Heart right ventricle (tissue), 16 donors: Measurements from ENCODE around the gene KCTD1. TPM values are rescaled to one million over a fixed set of nuclear protein-coding genes. Genes with fewer than 3 reads are reported as not detected.

ENCODE experiments used
- ATAC-seq, 8 donors: fragments of 200-7000 bp; cut with Tn5 transposase; one replicate each; pipeline ENCODE4 v1.9.1; 2020; ENCODE audit warnings: mild to moderate bottlenecking in 8 of 8, moderate library complexity in 8 of 8, moderate number of reproducible peaks in 1 of 8
- DNase-seq, 2 donors: peaks; one replicate each; pipeline ENCODE4 v3.0.0-alpha.2; 2020
- H3K27ac ChIP-seq, 10 donors: fragments of 200-600 bp; sonication (generic) in 2 of 10; one replicate each; pipeline versions ENCODE4 v1.5.0 to v1.8.0; 2020 to 2022; ENCODE audit warnings: mild to moderate bottlenecking in 3 of 10
- H3K27me3 ChIP-seq, 7 donors: fragments of 200-600 bp; one replicate each; pipeline ENCODE4 v1.8.0; 2021 to 2022; ENCODE audit warnings: mild to moderate bottlenecking in 2 of 7
- H3K36me3 ChIP-seq, 9 donors: fragments of 200-600 bp; sonication (generic) in 1 of 9; one replicate each; pipeline versions ENCODE4 v1.5.0 to v1.8.0; 2020 to 2022; ENCODE audit warnings: mild to moderate bottlenecking in 2 of 9
- H3K4me1 ChIP-seq, 9 donors: fragments of 200-600 bp; sonication (generic) in 1 of 9; one replicate each; pipeline versions ENCODE4 v1.5.0 to v1.8.0; 2020 to 2022; ENCODE audit warnings: mild to moderate bottlenecking in 4 of 9
- H3K4me3 ChIP-seq, 10 donors: fragments of 200-600 bp; sonication (generic) in 2 of 10; one replicate each; pipeline versions ENCODE4 v1.5.0 to v1.8.0; 2020 to 2022; ENCODE audit warnings: mild to moderate bottlenecking in 7 of 10, moderate library complexity in 2 of 10
- H3K9me3 ChIP-seq, 11 donors: fragments of 200-600 bp in 10 of 11; sonication (generic) in 2 of 11; one replicate each; pipeline versions ENCODE4 v1.5.0 to v1.8.0; 2013 to 2022; ENCODE audit warnings: mild to moderate bottlenecking in 2 of 11, control low read depth in 1 of 11, moderate library complexity in 1 of 11
- CTCF ChIP-seq, 9 donors: fragments of 200-600 bp; sonication (generic) in 2 of 9; IDR thresholded peaks; one replicate each; pipeline versions ENCODE4 v1.5.0 to v1.8.0; 2021 to 2022; ENCODE audit warnings: antibody characterized with exemption in 9 of 9, mild to moderate bottlenecking in 5 of 9, moderate library complexity in 1 of 9
- WGBS, 2 donors: extraction: QIAGEN DNeasy Blood & Tissue Kit; methylation state at CpG; one replicate each; pipeline ENCODE4 v1.1.7; 2013; ENCODE audit warnings: inconsistent platforms in 1 of 2; 5-methylcytosine and 5-hydroxymethylcytosine counted together
- intact Hi-C, 10 donors: fragments of 100-400 bp; cut with DNase I; formaldehyde crosslinking; loops; one replicate each; pipeline versions ENCODE4 v1.11.1 to v1.14.2; 2022
- polyA plus RNA-seq, 2 donors: library from polyadenylated mRNA; stranded (reverse); fragments of 200-250 nt; gene quantifications; one replicate each; pipeline ENCODE4 v1.2.3, GENCODE V29; 2013
- total RNA-seq, 10 donors: library from RNA; stranded (reverse); fragmentation: NEBNext Ultra II Directional in 3 of 10; extraction: Animal tissue kit (Norgen Biotek cat#: 25700) in 3 of 10; gene quantifications; one replicate each; pipeline versions ENCODE4 v1.2.1 to v1.2.4, GENCODE V29; 2021 to 2023
- donor health status: Arrhythmogenic right ventricular cardiomyopathy.
- donor health status: ischemic (EF 13 %, LVEDD 7.1; RV severe dilation, severe dysfunction).
- donor health status: healthy with polysubstance abuse.
- donor health status: DM: no; HTN: yes; CAD: no.
- donor health status: DM: no; HTN: no; CAD: no.
- donor health status: ischemic (EF 25% LVEDD 6.9; RV normal size, moderate dysfunction).
- donor health status: ischemic (EF 25% LVEDD 5.7; RV mildly dilated, moderate dysfunction).
- donor health status: healthy.
- donor health status: DM: yes; HTN: yes; CAD: no.
- donor health status: Ischemic cardiomyopathy.
- donor health status: ischemic (EF 35%, LVEDD 5.7; RV mildly dilated, moderate dysfunction).
- donor health status: nonischemic (EF 11% LVEDD 7.7; RV severe dilation, severe dysfunction).
- donor health status: DM: yes; HTN: yes; CAD: no.
- donor health status: PGD.
- donor health status: ischemic (EF 29% LVEDD 5.4; RV normal size, mild dysfunction).
- donor health status: nonischemic (EF 23%, LVEDD 6.1; RV moderate dilation, normal function).

The KCTD1 gene
- total and polyA plus RNA-seq, 12 donors, result 7.5 to 16.7 (median 10.7) TPM

GRCh38 chr18:26553943-26554342 is 5.6 kb upstream of the KCTD1 start:
- Histone ChIP-seq H3K4me1 (peaks cover 4 to 25% (median 15%) of the 10 kb centered on the region in 9 donors), H3K9me3 (no peaks in the 10 kb centered on the region), H3K27ac (no peak overlapping the region), H3K4me3 (no peak overlapping the region), H3K36me3 (no peaks in the 10 kb centered on the region), H3K27me3 (peaks cover 0 to 59% (median 22%) of the 10 kb centered on the region in 7 donors)
- 86 to 94% methylated on average over 1 of the region's 1 CpG for WGBS, 2 donors
- no peak for ATAC-seq
- TF ChIP-seq CTCF (IDR thresholded peaks at IDR 0.05), result no peak
- intact Hi-C loops, result loop anchor here in 2 of 10 donors (5.0 to 10.0 kb wide), 3 partner anchors 81 to 172 kb away; no protein-coding TSS in a partner anchor
- DNase-seq, result no peak

- no peak overlapping the region for H3K27ac ChIP-seq
- no peak for ATAC-seq
- intact Hi-C loops, result loop anchor here in 2 of 10 donors (5.0 to 10.0 kb wide), 3 partner anchors 83 to 169 kb away; no protein-coding TSS in a partner anchor
- H3K4me3 ChIP-seq, result no peak overlapping the region
- H3K9me3 ChIP-seq, result no peaks in the 10 kb centered on the region
- TF ChIP-seq CTCF (IDR thresholded peaks at IDR 0.05), result no peak
- H3K27me3 ChIP-seq, result peaks cover 0 to 80% (median 22%) of the 10 kb centered on the region in 7 donors
- no peaks in the 10 kb centered on the region for H3K36me3 ChIP-seq
- 79 to 80% methylated on average over 4 of the region's 4 CpGs for WGBS, 2 donors
- peaks cover 4 to 35% (median 25%) of the 10 kb centered on the region in 9 donors for H3K4me1 ChIP-seq
- DNase-seq, result no peak
Measured at GRCh38 chr18:26551695-26552081, 3.3 kb upstream of the KCTD1 start.

GRCh38 chr18:26550998-26551694 is 2.8 kb upstream of the KCTD1 start:
- ATAC-seq (peak in 4 of 8 donors; percentile 21 to 37 (median 25)), DNase-seq (peak; percentile 21 to 27)
- WGBS, 2 donors, result 23 to 28% methylated on average over 28 of the region's 28 CpGs
- peak overlapping the region in 3 of 10 donors; percentile 30 to 36 (median 34) for H3K27ac ChIP-seq
- H3K4me3 ChIP-seq, result peak overlapping the region; percentile 6 to 86 (median 68)
- no peaks in the 10 kb centered on the region for H3K36me3 ChIP-seq
- no peaks in the 10 kb centered on the region for H3K9me3 ChIP-seq
- intact Hi-C loops, result loop anchor here in 2 of 10 donors (5.0 to 10.0 kb wide), 3 partner anchors 84 to 169 kb away; no protein-coding TSS in a partner anchor
- no peak for TF ChIP-seq CTCF (IDR thresholded peaks at IDR 0.05)
- peaks cover 0 to 81% (median 22%) of the 10 kb centered on the region in 7 donors for H3K27me3 ChIP-seq
- peaks cover 6 to 40% (median 30%) of the 10 kb centered on the region in 9 donors for H3K4me1 ChIP-seq

GRCh38 chr18:26549263-26550094 is 1.1 kb upstream of the KCTD1 start:
- TF ChIP-seq CTCF (IDR thresholded peaks at IDR 0.05), result no peak
- Histone ChIP-seq H3K9me3 (no peaks in the 10 kb centered on the region), H3K4me3 (peak overlapping the region; percentile 55 to 86 (median 75)), H3K36me3 (no peaks in the 10 kb centered on the region), H3K27me3 (peaks cover 0 to 77% (median 22%) of the 10 kb centered on the region in 7 donors), H3K27ac (peak overlapping the region; percentile 20 to 84 (median 72)), H3K4me1 (peaks cover 10 to 57% (median 47%) of the 10 kb centered on the region in 9 donors)
- ATAC-seq (peak; percentile 34 to 80 (median 70)), DNase-seq (peak; percentile 43 to 68)
- intact Hi-C loops, result loop anchor here in 5 of 10 donors (5.0 to 10.0 kb wide), 8 partner anchors 85 to 167 kb away; no protein-coding TSS in a partner anchor
- WGBS, 2 donors, result 0% methylated on average over 71 of the region's 71 CpGs
